ENCODE results near the gene MAP2K6. TPM values are rescaled to one million over a fixed set of nuclear protein-coding genes. Genes with fewer than 3 reads are reported as not detected.
A peak's percentile ranks its signal among the peaks of the same experiment; 100 is the strongest.

Gene MAP2K6
- total RNA-seq, 1 experiment from 2014 or later, result 12.3 TPM

- in situ Hi-C loops (cut with HindIII; ENCODE audit: low sequenced_read_pairs), result no loop called here
Measured at GRCh38 chr17:69424287-69425041, 10.0 kb downstream of the MAP2K6 start.

DNA sequence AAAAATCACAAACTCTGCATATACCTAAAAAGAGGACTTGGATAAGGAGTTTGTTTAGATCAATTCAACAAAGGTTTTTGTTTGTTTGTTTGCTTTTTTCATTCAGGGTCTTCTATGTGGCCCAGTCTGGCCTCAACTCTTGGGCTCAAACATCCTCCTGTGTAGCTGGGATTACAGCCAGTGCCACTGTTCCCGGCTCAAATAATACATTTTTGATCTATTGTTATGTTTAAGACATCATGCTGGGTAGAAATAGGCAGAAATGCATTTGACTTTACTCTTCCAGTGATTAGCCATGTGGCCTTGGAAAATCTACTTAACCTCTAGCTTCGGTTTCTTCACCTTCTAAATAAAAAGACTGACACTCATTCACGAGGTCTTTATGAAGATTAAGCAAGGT, 11.5 kb downstream of the MAP2K6 start:
- in situ Hi-C loops (cut with HindIII; ENCODE audit: low sequenced_read_pairs), result no loop called here
- no peak for DNase-seq (ENCODE audit: low spot score)

More at GRCh38 chr17:69424287-69425041, 10.0 kb downstream of the MAP2K6 start:
- no peak for DNase-seq (ENCODE audit: low spot score)

- in situ Hi-C loops (cut with HindIII; ENCODE audit: low sequenced_read_pairs), result no loop called here
- no peak for DNase-seq (ENCODE audit: low spot score)
Measured at GRCh38 chr17:69427486-69428197, 13.1 kb downstream of the MAP2K6 start.

DNA sequence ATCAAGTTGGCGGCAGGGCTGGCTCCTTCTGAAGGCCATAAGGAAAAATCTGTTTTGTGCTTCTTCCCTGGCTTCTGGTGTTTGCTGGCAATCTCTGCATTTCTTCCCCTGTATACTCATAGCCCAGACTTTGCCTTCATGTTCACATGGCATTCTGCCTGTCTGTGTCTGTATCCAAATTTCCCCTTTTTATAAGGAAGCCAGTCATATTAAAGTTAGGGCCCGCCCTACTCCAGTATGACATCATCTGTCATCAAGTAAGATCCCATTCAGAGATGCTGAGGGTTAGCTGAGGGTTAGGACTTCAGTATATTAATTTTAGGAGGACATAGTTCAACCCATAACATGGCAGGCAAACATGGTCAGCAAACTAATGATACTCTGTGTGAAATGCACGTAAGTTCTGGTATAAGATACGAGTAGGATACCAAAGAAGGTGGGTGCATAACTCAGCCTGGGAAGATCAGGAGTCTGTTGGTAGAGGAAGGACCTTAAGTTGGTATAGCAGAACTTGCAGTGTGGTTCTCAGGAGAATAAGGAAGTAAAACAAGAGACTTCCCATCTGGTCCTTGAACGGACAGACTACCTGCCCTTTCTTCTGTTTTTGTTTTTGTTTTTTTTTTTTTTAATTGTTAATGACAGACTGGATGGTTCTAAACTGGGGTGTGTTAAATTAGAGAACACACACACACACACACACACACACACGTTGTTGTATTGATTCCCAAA, 13.9 kb downstream of the MAP2K6 start:
- DNase-seq (ENCODE audit: low spot score), result no peak
- in situ Hi-C loops (cut with HindIII; ENCODE audit: low sequenced_read_pairs), result no loop called here

- no peak for DNase-seq (ENCODE audit: low spot score)
- in situ Hi-C loops (cut with HindIII; ENCODE audit: low sequenced_read_pairs), result no loop called here
Measured at GRCh38 chr17:69430488-69430887, 16.0 kb downstream of the MAP2K6 start.

DNA sequence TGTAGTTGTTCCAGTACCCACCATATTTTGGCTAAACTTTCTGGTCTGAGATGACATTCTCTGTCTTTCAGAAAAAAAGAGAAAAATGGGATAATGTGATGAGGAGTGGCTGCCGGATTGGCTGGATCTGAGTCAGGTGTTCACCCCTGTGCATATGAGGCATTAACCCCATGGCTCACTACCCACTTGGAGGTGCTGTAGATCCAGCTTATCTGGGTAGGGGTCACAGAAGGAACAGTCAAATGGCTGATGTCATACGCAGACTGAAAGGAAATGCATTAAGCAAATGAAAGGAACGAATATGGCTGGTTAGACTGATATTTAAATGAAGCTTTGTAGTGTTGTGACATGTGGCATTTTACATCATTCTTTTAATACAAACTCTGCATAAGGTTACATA, 17.3 kb downstream of the MAP2K6 start:
- in situ Hi-C loops (cut with HindIII; ENCODE audit: low sequenced_read_pairs), result no loop called here

DNA sequence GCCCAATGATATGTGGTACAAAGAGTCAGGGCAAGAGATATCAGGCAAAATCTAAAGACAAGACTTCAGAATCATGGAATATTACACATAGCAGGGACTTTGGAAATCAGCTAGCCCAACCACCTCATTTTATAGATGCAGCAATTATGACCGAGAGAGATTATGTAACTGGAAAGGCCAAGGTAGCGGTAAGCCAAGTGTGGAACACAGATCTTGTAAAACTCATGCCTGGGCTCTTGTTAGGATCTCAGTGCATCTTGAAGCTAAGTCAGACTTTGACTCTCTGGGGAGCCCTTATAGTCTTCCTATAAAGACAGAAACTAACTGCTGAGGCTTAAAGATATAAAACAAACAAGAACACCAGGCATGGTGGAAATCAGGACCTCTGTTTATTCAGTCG, 18.6 kb downstream of the MAP2K6 start:
- in situ Hi-C loops (cut with HindIII; ENCODE audit: low sequenced_read_pairs), result no loop called here
- no peak for DNase-seq (ENCODE audit: low spot score)

More for the DNA sequence above, 17.3 kb downstream of the MAP2K6 start:
- no peak for DNase-seq (ENCODE audit: low spot score)

DNA sequence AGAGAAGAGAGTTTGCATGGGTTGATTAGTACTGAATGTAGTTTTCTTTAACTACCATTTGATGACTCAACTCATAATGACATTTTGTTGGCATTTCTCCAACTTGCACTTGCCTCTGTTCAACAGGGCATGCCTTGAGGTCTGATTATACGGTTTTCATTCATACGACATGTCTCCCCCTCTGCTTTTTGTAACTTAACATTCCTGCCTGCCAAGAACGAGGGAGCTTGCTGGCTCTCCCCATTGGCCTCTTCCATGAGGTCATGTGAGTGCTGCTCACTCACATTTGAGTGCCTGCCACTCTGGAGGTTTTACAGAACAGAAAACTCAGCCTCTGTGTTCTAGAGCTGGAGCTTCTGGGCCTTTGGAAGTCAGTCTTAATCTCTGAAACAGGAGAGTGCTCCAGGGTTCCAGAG, 19.7 kb downstream of the MAP2K6 start:
- in situ Hi-C loops (cut with HindIII; ENCODE audit: low sequenced_read_pairs), result no loop called here

GRCh38 chr17:69435971-69436696, 21.6 kb downstream of the MAP2K6 start:
- DNase-seq (ENCODE audit: low spot score), result no peak
- in situ Hi-C loops (cut with HindIII; ENCODE audit: low sequenced_read_pairs), result no loop called here

More for the DNA sequence above, 19.7 kb downstream of the MAP2K6 start:
- peak; percentile 19 for DNase-seq (ENCODE audit: low spot score)

- DNase-seq (ENCODE audit: low spot score), result no peak
- in situ Hi-C loops (cut with HindIII; ENCODE audit: low sequenced_read_pairs), result no loop called here
Measured at GRCh38 chr17:69437475-69437874, 23.0 kb downstream of the MAP2K6 start.

DNA sequence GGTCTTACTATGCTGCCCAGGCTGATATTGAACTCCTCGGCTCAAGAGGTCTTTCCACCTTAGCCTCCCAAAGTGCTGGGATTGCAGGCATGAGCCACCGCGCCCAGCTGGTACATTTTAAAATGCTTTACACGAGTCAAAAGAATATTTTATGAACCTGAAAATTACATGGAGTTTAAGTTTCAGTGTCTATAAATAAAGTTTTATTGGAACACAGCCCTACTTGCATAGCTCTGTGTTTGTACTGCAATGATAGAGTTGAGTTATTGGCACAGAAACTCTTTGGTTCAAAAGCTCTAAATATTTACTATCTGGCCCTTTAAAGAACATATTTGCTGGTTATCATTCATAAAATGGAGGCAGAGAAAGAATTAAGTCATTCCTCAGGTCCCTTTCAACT, 24.3 kb downstream of the MAP2K6 start:
- DNase-seq (ENCODE audit: low spot score), result no peak
- in situ Hi-C loops (cut with HindIII; ENCODE audit: low sequenced_read_pairs), result no loop called here

GRCh38 chr17:69441179-69441578, 26.7 kb downstream of the MAP2K6 start:
- in situ Hi-C loops (cut with HindIII; ENCODE audit: low sequenced_read_pairs), result no loop called here
- no peak for DNase-seq (ENCODE audit: low spot score)

DNA sequence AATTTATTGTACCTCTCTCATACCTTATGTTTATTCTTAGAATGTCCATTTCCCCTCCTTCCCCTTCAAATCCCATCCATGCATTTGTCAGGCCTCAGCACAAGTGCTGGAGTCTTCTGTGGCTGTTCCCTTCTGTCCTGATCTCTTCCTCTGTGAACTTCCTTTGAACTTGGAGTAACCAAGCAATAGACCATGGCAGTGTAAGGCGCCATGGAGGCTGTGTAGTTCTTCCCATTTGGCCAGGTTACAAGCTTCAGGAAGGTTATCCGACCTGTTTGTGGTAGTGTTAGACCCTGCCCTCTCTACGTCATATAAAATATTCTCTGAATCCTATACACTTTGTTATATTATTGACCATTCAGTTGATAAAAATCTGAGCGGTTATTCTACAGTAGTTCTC, 28.6 kb downstream of the MAP2K6 start:
- no peak for DNase-seq (ENCODE audit: low spot score)
- in situ Hi-C loops (cut with HindIII; ENCODE audit: low sequenced_read_pairs), result no loop called here

DNA sequence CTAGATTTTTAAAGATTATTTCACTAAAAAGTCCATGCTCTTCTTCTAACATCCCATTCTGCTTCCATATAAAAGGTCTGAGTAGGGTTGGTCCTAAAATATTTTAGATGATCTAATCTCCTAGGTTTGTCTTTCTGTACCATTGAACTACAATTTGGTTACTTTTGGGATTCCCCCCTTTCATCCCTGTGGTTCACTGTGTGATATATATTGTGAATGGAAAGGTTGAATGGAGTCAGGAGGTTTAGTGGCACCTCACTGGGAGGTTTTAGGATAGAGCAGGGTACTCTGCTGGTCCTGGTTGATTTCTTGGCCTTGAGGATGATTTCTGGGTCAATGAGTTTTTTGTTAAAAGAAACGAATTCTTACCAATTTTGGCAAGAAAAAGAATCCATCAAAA, 29.5 kb downstream of the MAP2K6 start:
- DNase-seq (ENCODE audit: low spot score), result no peak
- in situ Hi-C loops (cut with HindIII; ENCODE audit: low sequenced_read_pairs), result no loop called here

DNA sequence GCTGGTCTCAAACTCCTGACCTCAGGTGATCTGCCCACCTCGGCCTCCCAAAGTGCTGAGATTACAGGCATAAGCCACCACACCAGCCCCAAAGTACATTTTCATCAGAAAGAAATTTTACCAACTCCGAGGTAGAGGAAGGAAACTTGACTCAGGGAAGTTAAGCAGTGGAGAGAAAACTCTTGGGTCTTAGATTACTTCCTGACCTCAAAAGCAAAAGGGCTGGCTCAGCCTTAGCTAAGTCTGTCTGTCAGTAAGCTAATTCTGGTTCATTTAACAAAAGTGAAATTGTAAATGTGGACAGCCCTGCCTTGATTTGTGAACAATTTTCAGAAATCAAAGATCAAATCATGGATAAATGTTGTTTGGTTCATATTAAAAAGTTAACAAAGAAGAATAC, 30.6 kb downstream of the MAP2K6 start:
- in situ Hi-C loops (cut with HindIII; ENCODE audit: low sequenced_read_pairs), result no loop called here
- no peak for DNase-seq (ENCODE audit: low spot score)

GRCh38 chr17:69447726-69448125, 33.2 kb downstream of the MAP2K6 start:
- in situ Hi-C loops (cut with HindIII; ENCODE audit: low sequenced_read_pairs), result no loop called here
- DNase-seq (ENCODE audit: low spot score), result peak; percentile 52

GRCh38 chr17:69448431-69449102, 34.1 kb downstream of the MAP2K6 start:
- in situ Hi-C loops (cut with HindIII; ENCODE audit: low sequenced_read_pairs), result no loop called here
- peak; percentile 75 for DNase-seq (ENCODE audit: low spot score)

DNA sequence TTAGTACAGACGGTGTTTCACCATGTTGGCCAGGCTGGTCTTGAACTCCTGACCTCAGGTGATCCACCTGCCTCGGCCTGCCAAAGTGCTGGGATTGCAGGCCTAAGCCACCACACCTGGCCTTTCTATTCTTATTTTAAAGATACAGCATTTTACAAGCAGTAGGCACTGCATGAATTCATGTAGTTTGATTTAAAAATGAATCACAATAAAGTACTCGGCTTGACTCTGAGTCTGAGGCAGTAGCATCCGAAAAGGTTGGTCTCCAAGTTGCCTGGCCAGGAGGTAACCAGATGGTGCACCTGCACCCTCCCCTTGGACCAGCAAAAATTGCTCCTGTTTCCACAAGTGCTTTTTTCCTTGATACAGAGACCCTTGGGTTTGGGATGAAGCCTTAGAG, 35.6 kb downstream of the MAP2K6 start:
- in situ Hi-C loops (cut with HindIII; ENCODE audit: low sequenced_read_pairs), result no loop called here
- DNase-seq (ENCODE audit: low spot score), result no peak

GRCh38 chr17:69450918-69451317, 36.4 kb downstream of the MAP2K6 start:
- in situ Hi-C loops (cut with HindIII; ENCODE audit: low sequenced_read_pairs), result no loop called here
- DNase-seq (ENCODE audit: low spot score), result no peak

Data from G401 (cell line).